Fibroblast of lung (primary cell): ENCODE measurements around the gene ROR2. TPM values are rescaled to one million over a fixed set of nuclear protein-coding genes. Genes with fewer than 3 reads are reported as not detected.

ENCODE experiments used
- DNase-seq, 2 donors: peaks; one replicate each; pipeline versions ENCODE4 v3.0.0 to v3.0.0-alpha.2; 2010; ENCODE audit warnings: low read depth in 2 of 2
- H2AFZ ChIP-seq: 2 replicates; pipeline ENCODE4 v1.5.1; 2012; ENCODE audit warnings: low read length, control low read depth, inconsistent platforms
- H3K27ac ChIP-seq: 2 replicates; pipeline ENCODE4 v1.5.1; 2011; ENCODE audit warnings: low read length, control low read depth; ENCODE audit not compliant: insufficient read depth
- H3K27me3 ChIP-seq: 2 replicates; pipeline ENCODE4 v1.5.1; 2011; ENCODE audit warnings: mild to moderate bottlenecking, low read length; ENCODE audit not compliant: control insufficient read depth, insufficient read depth
- H3K36me3 ChIP-seq: 2 replicates; pipeline ENCODE4 v1.5.1; 2011; ENCODE audit warnings: low read length; ENCODE audit not compliant: control insufficient read depth, insufficient read depth
- H3K4me1 ChIP-seq: 2 replicates; pipeline ENCODE4 v1.5.1; 2011; ENCODE audit warnings: low read length; ENCODE audit not compliant: control insufficient read depth, insufficient read depth; ENCODE audit errors: extremely low read depth
- H3K4me2 ChIP-seq: 2 replicates; pipeline ENCODE4 v1.5.1; 2011; ENCODE audit warnings: low read length, control low read depth; ENCODE audit not compliant: insufficient read depth; ENCODE audit errors: extremely low read depth
- H3K4me3 ChIP-seq, 4 experiments: fragments of 200-600 bp in 1 of 4; sonication (generic) in 1 of 4; replicated peaks in 1 of 4; 2 replicates each; pipeline ENCODE4 v1.5.1; 2011 to 2016; ENCODE audit warnings: low read length in 4 of 4, low read depth in 3 of 4, mild to moderate bottlenecking in 3 of 4, control low read depth in 2 of 4, inconsistent platforms in 1 of 4, mixed read lengths in 1 of 4; ENCODE audit not compliant: insufficient read depth in 1 of 4; ENCODE audit errors: control extremely low read depth in 1 of 4
- H3K79me2 ChIP-seq: 2 replicates; pipeline ENCODE4 v1.5.1; 2012; ENCODE audit warnings: mild to moderate bottlenecking, low read length, inconsistent platforms; ENCODE audit not compliant: control insufficient read depth, insufficient read depth
- H3K9ac ChIP-seq: 2 replicates; pipeline ENCODE4 v1.5.1; 2011; ENCODE audit warnings: mild to moderate bottlenecking, low read length, control low read depth; ENCODE audit not compliant: insufficient read depth
- H3K9me3 ChIP-seq: 2 replicates; pipeline ENCODE4 v1.5.1; 2012; ENCODE audit warnings: low read depth, low read length; ENCODE audit not compliant: control insufficient read depth, insufficient read depth
- H4K20me1 ChIP-seq: 2 replicates; pipeline ENCODE4 v1.5.1; 2011; ENCODE audit warnings: low read length; ENCODE audit not compliant: control insufficient read depth, insufficient read depth; ENCODE audit errors: extremely low read depth
- CTCF ChIP-seq, 2 donors: IDR thresholded peaks in 1 of 2; conservative IDR thresholded peaks in 1 of 2; 1 replicate in 1 of 2; 2 replicates in 1 of 2; pipeline ENCODE4 v1.5.1; 2011 to 2012; ENCODE audit warnings: low read length in 2 of 2, control low read depth in 1 of 2, inconsistent platforms in 1 of 2, low read depth in 1 of 2, mild to moderate bottlenecking in 1 of 2
- EZH2 ChIP-seq: IDR thresholded peaks from 2 replicates; pipeline ENCODE4 v1.5.1; 2012; ENCODE audit warnings: low read length, control low read depth, mild to moderate bottlenecking; ENCODE audit errors: missing control alignments
- polyA plus RNA-seq, 2 donors: library from polyadenylated mRNA; depleted of rRNA in 1 of 2; stranded (reverse) in 1 of 2; unstranded in 1 of 2; fragments of >200 nt; gene quantifications; 2 replicates each; pipeline ENCODE4 v1.2.1, GENCODE V29; 2011 to 2012; ENCODE audit warnings: missing spikeins in 1 of 2
- total RNA-seq: library from RNA; depleted of rRNA; stranded (reverse); fragments of >200 nt; gene quantifications from 2 replicates; pipeline ENCODE4 v1.2.1, GENCODE V29; 2014

Gene ROR2
- total and polyA plus RNA-seq, 2 donors (not counting 1 experiment from before 2014, with no cell fraction given) = 2.3 to 27.9 TPM

GRCh38 chr9:91942201-91942600 is 7.8 kb downstream of the ROR2 start:
- Histone ChIP-seq H2AFZ (no peak overlapping the region), H3K4me3 (no peak overlapping the region), H3K79me2 (peaks cover 2% of the 10 kb centered on the region), H3K4me1 (no peaks in the 10 kb centered on the region), H3K27me3 (no peaks in the 10 kb centered on the region), H3K9ac (no peak overlapping the region), H3K27ac (no peak overlapping the region), H3K4me2 (no peak overlapping the region), H3K36me3 (no peaks in the 10 kb centered on the region), H3K9me3 (no peaks in the 10 kb centered on the region), H4K20me1 (no peaks in the 10 kb centered on the region)
- no peak for DNase-seq
- no peak for TF ChIP-seq EZH2

- TF ChIP-seq CTCF (conservative IDR thresholded peaks at IDR 0.05 in 1 of 2, IDR thresholded peaks at IDR 0.05 in 1 of 2; ENCODE audit: low read depth in 1 of 2, low read length in 2 of 2) = no peak
- Histone ChIP-seq H4K20me1 (no peaks in the 10 kb centered on the region), H3K27me3 (no peaks in the 10 kb centered on the region), H3K9ac (no peak overlapping the region), H3K4me2 (no peak overlapping the region), H3K79me2 (peaks cover 2% of the 10 kb centered on the region), H3K9me3 (no peaks in the 10 kb centered on the region), H3K36me3 (no peaks in the 10 kb centered on the region), H3K4me1 (peaks cover 1% of the 10 kb centered on the region), H2AFZ (no peak overlapping the region), H3K4me3 (no peak overlapping the region), H3K27ac (no peak overlapping the region)
- DNase-seq = no peak
These were observed 10.1 kb downstream of the ROR2 start for GRCh38 chr9:91939978-91940377.

- Histone ChIP-seq H2AFZ (no peak overlapping the region), H3K9me3 (no peaks in the 10 kb centered on the region), H3K4me3 (no peak overlapping the region), H3K27me3 (no peaks in the 10 kb centered on the region), H3K79me2 (no peaks in the 10 kb centered on the region), H3K9ac (no peak overlapping the region), H3K4me1 (peaks cover 2% of the 10 kb centered on the region), H3K27ac (no peak overlapping the region), H4K20me1 (no peaks in the 10 kb centered on the region), H3K4me2 (no peak overlapping the region), H3K36me3 (no peaks in the 10 kb centered on the region)
- TF ChIP-seq EZH2 (no peak), CTCF (conservative IDR thresholded peaks at IDR 0.05 in 1 of 2, IDR thresholded peaks at IDR 0.05 in 1 of 2; ENCODE audit: low read depth in 1 of 2, low read length in 2 of 2) (no peak)
- no peak for DNase-seq
These were observed 12.3 kb downstream of the ROR2 start for GRCh38 chr9:91937727-91938126.
